Lung (tissue), 12 donors: ENCODE results near the gene MCOLN2. TPM values are rescaled to one million over a fixed set of nuclear protein-coding genes. Genes with fewer than 3 reads are reported as not detected.

ENCODE experiments used
- ATAC-seq: fragments of 200-7000 bp; cut with Tn5 transposase; one replicate; pipeline ENCODE4 v1.9.1; 2020; ENCODE audit warnings: moderate number of reproducible peaks; ENCODE audit not compliant: insufficient read depth, low FRiP score
- DNase-seq, 3 donors: peaks; one replicate each; pipeline ENCODE4 v3.0.0-alpha.2; 2013 to 2017
- H3K27ac ChIP-seq, 2 donors: one replicate each; pipeline ENCODE4 v1.5.1; 2013; ENCODE audit warnings: mild to moderate bottlenecking in 2 of 2, moderate library complexity in 2 of 2, control low read depth in 1 of 2, inconsistent platforms in 1 of 2, low read depth in 1 of 2, low read length in 1 of 2
- H3K27me3 ChIP-seq, 3 donors: one replicate each; pipeline ENCODE4 v1.5.1; 2013; ENCODE audit warnings: low read length in 2 of 3; ENCODE audit not compliant: control insufficient read depth in 3 of 3, insufficient read depth in 3 of 3
- H3K36me3 ChIP-seq, 4 donors: one replicate each; pipeline ENCODE4 v1.5.1; 2013; ENCODE audit warnings: low read length in 4 of 4, mild to moderate bottlenecking in 1 of 4, moderate library complexity in 1 of 4; ENCODE audit not compliant: control insufficient read depth in 4 of 4, insufficient read depth in 4 of 4
- H3K4me1 ChIP-seq, 5 donors: one replicate each; pipeline ENCODE4 v1.5.1; 2013; ENCODE audit warnings: low read length in 5 of 5, mild to moderate bottlenecking in 2 of 5, moderate library complexity in 1 of 5; ENCODE audit not compliant: control insufficient read depth in 5 of 5, insufficient read depth in 5 of 5
- H3K4me3 ChIP-seq: one replicate; pipeline ENCODE4 v1.5.1; 2013; ENCODE audit warnings: mild to moderate bottlenecking, control low read depth, moderate library complexity
- H3K9ac ChIP-seq, 2 donors: one replicate each; pipeline ENCODE4 v1.5.1; 2013; ENCODE audit warnings: low read length in 2 of 2, control low read depth in 1 of 2; ENCODE audit not compliant: insufficient read depth in 1 of 2
- H3K9me3 ChIP-seq, 4 donors: one replicate each; pipeline ENCODE4 v1.5.1; 2013; ENCODE audit warnings: low read length in 3 of 4, mild to moderate bottlenecking in 1 of 4, moderate library complexity in 1 of 4; ENCODE audit not compliant: control insufficient read depth in 4 of 4, insufficient read depth in 3 of 4
- WGBS, 2 donors: extraction: QIAGEN DNeasy Blood & Tissue Kit; methylation state at CpG; one replicate each; pipeline ENCODE4 v1.1.7; 2013; 5-methylcytosine and 5-hydroxymethylcytosine counted together
- polyA plus RNA-seq, 2 donors: library from polyadenylated mRNA; stranded (reverse); fragments of 200-250 nt; gene quantifications; one replicate each; pipeline ENCODE4 v1.2.1, GENCODE V29; 2013
- total RNA-seq, 2 donors: library from RNA; depleted of rRNA in 1 of 2; stranded (reverse); fragments of >200 nt in 1 of 2; gene quantifications; one replicate each; pipeline ENCODE4 v1.2.1, GENCODE V29; 2014 to 2021
- TF ChIP-seq, protein P1 (sequence below): IDR thresholded peaks from 2 replicates; pipeline ENCODE4 v1.5.1; 2012; ENCODE audit warnings: mild to moderate bottlenecking; ENCODE audit errors: control extremely low read depth, extremely low read depth
- donor health status: control.
- donor health status: control.
- donor health status: Bipolar disorder and iron deficiency.
- donor health status: healthy.
- donor health status: DM: yes; HTN: yes; CAD: no.

The MCOLN2 gene
- total and polyA plus RNA-seq, 4 donors, result 4.2 to 17.1 (median 7.4) TPM

DNA sequence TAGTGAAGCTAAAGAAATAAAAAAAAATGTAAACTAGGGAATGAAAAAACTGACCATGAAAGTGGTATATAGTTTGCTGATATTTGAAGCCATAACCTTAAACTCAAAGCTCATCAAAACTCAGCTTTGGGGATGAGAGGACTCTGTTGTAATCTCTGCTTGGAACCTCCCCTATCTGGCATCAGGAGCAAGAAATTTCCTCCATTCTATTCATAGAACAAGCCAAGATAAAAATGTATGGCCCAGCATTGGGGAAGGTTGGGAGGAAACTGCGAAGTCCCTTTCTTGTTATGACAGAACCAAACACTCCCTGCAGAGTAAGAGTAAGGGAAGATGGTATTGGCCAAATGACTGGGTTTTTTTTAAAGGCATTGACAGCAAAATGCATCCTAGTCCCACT, 35.6 kb downstream of the MCOLN2 start:
- no peaks in the 10 kb centered on the region for H3K27me3 ChIP-seq
- no peak overlapping the region for H3K9ac ChIP-seq
- no peaks in the 10 kb centered on the region for H3K36me3 ChIP-seq
- WGBS, 2 donors, result 70 to 78% methylated on average over 1 of the region's 1 CpG
- peaks cover 0 to 22% (median 1%) of the 10 kb centered on the region in 5 donors for H3K4me1 ChIP-seq
- no peaks in the 10 kb centered on the region for H3K9me3 ChIP-seq
- H3K27ac ChIP-seq, result no peak overlapping the region
- TF ChIP-seq, protein P1, sequence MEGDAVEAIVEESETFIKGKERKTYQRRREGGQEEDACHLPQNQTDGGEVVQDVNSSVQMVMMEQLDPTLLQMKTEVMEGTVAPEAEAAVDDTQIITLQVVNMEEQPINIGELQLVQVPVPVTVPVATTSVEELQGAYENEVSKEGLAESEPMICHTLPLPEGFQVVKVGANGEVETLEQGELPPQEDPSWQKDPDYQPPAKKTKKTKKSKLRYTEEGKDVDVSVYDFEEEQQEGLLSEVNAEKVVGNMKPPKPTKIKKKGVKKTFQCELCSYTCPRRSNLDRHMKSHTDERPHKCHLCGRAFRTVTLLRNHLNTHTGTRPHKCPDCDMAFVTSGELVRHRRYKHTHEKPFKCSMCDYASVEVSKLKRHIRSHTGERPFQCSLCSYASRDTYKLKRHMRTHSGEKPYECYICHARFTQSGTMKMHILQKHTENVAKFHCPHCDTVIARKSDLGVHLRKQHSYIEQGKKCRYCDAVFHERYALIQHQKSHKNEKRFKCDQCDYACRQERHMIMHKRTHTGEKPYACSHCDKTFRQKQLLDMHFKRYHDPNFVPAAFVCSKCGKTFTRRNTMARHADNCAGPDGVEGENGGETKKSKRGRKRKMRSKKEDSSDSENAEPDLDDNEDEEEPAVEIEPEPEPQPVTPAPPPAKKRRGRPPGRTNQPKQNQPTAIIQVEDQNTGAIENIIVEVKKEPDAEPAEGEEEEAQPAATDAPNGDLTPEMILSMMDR, result no peak
- no peak overlapping the region for H3K4me3 ChIP-seq
- ATAC-seq (no peak), DNase-seq (peak in 2 of 3 donors; percentile 62 to 81)

- 62 to 76% methylated on average over 1 of the region's 1 CpG for WGBS, 2 donors
- Histone ChIP-seq H3K4me1 (peaks cover 0 to 22% (median 1%) of the 10 kb centered on the region in 5 donors), H3K4me3 (no peak overlapping the region), H3K27ac (no peak overlapping the region), H3K36me3 (no peaks in the 10 kb centered on the region), H3K27me3 (no peaks in the 10 kb centered on the region), H3K9ac (no peak overlapping the region), H3K9me3 (no peaks in the 10 kb centered on the region)
- TF ChIP-seq, protein P1, result no peak
- DNase-seq (peak; percentile 46 to 95 (median 92)), ATAC-seq (peak; percentile 27)
Observed at GRCh38 chr1:84960371-84960770, 36.5 kb downstream of the MCOLN2 start.

- Histone ChIP-seq H3K4me1 (peaks cover 0 to 22% (median 1%) of the 10 kb centered on the region in 5 donors), H3K9me3 (no peaks in the 10 kb centered on the region), H3K27ac (peak overlapping the region in 1 of 2 donors; percentile 70), H3K9ac (no peak overlapping the region), H3K27me3 (no peaks in the 10 kb centered on the region), H3K4me3 (no peak overlapping the region), H3K36me3 (no peaks in the 10 kb centered on the region)
- 77 to 91% methylated on average over 5 of the region's 5 CpGs for WGBS, 2 donors
- DNase-seq (no peak), ATAC-seq (no peak)
- TF ChIP-seq, protein P1, result no peak
Observed at GRCh38 chr1:84959294-84959693, 37.6 kb downstream of the MCOLN2 start.

DNA sequence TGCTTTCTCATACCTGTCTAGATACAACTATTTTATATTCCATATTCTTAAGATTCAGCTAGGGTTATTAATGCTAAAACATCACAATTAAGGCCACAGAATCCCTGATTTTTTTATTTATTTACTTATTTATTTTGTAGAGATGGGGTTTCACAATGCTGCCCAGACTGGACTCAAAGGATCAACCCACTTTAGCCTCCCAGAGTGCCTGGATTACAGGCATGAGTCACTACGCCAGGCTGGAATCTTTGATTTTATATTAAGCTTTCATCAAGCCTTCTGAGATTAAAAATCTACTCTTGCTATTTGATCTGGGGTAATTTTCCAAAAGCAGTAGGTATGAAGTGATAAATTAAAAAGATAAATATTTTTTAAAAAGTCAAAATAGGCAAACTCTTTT, 38.9 kb downstream of the MCOLN2 start:
- 84 to 95% methylated on average over 1 of the region's 1 CpG for WGBS, 2 donors
- H3K9me3 ChIP-seq, result no peaks in the 10 kb centered on the region
- ATAC-seq (no peak), DNase-seq (no peak)
- peaks cover 0 to 22% (median 1%) of the 10 kb centered on the region in 5 donors for H3K4me1 ChIP-seq
- H3K27me3 ChIP-seq, result no peaks in the 10 kb centered on the region
- TF ChIP-seq, protein P1, result no peak
- no peak overlapping the region for H3K27ac ChIP-seq
- H3K4me3 ChIP-seq, result no peak overlapping the region
- H3K9ac ChIP-seq, result no peak overlapping the region
- no peaks in the 10 kb centered on the region for H3K36me3 ChIP-seq
